Kidney epithelial cell (primary cell): ENCODE results near the gene PAIP2. TPM values are rescaled to one million over a fixed set of nuclear protein-coding genes. Genes with fewer than 3 reads are reported as not detected.

Experiments
- DNase-seq: peaks from one replicate; pipeline ENCODE4 v3.0.0-alpha.2; 2010; ENCODE audit warnings: low read depth
- H3K27me3 ChIP-seq: 2 replicates; pipeline ENCODE4 v1.6.0; 2011; ENCODE audit warnings: low read length; ENCODE audit not compliant: control insufficient read depth, insufficient read depth
- H3K36me3 ChIP-seq: 2 replicates; pipeline ENCODE4 v1.5.1; 2011; ENCODE audit warnings: low read length; ENCODE audit not compliant: control insufficient read depth, insufficient read depth
- H3K4me3 ChIP-seq: 2 replicates; pipeline ENCODE4 v1.5.1; 2011; ENCODE audit warnings: low read depth, mild to moderate bottlenecking, control low read depth, low read length
- CTCF ChIP-seq: IDR thresholded peaks from 2 replicates; pipeline ENCODE4 v1.5.1; 2011; ENCODE audit warnings: mild to moderate bottlenecking, moderate library complexity, low read length, control low read depth, inconsistent platforms; ENCODE audit not compliant: insufficient read depth, poor library complexity, severe bottlenecking
- total RNA-seq: library from RNA; depleted of rRNA; stranded (reverse); fragments of >200 nt; gene quantifications from 2 replicates; pipeline ENCODE4 v1.2.3, GENCODE V29; 2015

PAIP2 gene
- total RNA-seq, 1 donor from 2014 or later = 72.9 TPM

- DNase-seq = no peak
- no peaks in the 10 kb centered on the region for H3K36me3 ChIP-seq
- TF ChIP-seq CTCF = no peak
- no peak overlapping the region for H3K4me3 ChIP-seq
- no peaks in the 10 kb centered on the region for H3K27me3 ChIP-seq
Observed at GRCh38 chr5:139414581-139415130, 73.0 kb downstream of the PAIP2 start.

GRCh38 chr5:139415221-139415861, 73.7 kb downstream of the PAIP2 start:
- Histone ChIP-seq H3K27me3 (no peaks in the 10 kb centered on the region), H3K4me3 (no peak overlapping the region), H3K36me3 (no peaks in the 10 kb centered on the region)
- no peak for DNase-seq
- no peak for TF ChIP-seq CTCF

- DNase-seq = no peak
- Histone ChIP-seq H3K4me3 (no peak overlapping the region), H3K27me3 (no peaks in the 10 kb centered on the region), H3K36me3 (no peaks in the 10 kb centered on the region)
- TF ChIP-seq CTCF = no peak
Observed at GRCh38 chr5:139415869-139416268, 74.2 kb downstream of the PAIP2 start.

- no peaks in the 10 kb centered on the region for H3K36me3 ChIP-seq
- no peak for TF ChIP-seq CTCF
- DNase-seq = no peak
- no peak overlapping the region for H3K4me3 ChIP-seq
- no peaks in the 10 kb centered on the region for H3K27me3 ChIP-seq
Observed at GRCh38 chr5:139416651-139417050, 75.0 kb downstream of the PAIP2 start.

GRCh38 chr5:139417214-139417613, 75.6 kb downstream of the PAIP2 start:
- Histone ChIP-seq H3K4me3 (no peak overlapping the region), H3K27me3 (no peaks in the 10 kb centered on the region), H3K36me3 (no peaks in the 10 kb centered on the region)
- DNase-seq = no peak
- TF ChIP-seq CTCF = no peak

GRCh38 chr5:139418793-139419192, 77.1 kb downstream of the PAIP2 start:
- H3K36me3 ChIP-seq = no peaks in the 10 kb centered on the region
- H3K4me3 ChIP-seq = no peak overlapping the region
- no peaks in the 10 kb centered on the region for H3K27me3 ChIP-seq
- TF ChIP-seq CTCF = no peak
- DNase-seq = no peak
